ENCODE results near the gene PURA. TPM values are rescaled to one million over a fixed set of nuclear protein-coding genes. Genes with fewer than 3 reads are reported as not detected.

Gene PURA
- total RNA-seq, 2 experiments from 2014 or later = 8.2 to 9.2 TPM

DNA sequence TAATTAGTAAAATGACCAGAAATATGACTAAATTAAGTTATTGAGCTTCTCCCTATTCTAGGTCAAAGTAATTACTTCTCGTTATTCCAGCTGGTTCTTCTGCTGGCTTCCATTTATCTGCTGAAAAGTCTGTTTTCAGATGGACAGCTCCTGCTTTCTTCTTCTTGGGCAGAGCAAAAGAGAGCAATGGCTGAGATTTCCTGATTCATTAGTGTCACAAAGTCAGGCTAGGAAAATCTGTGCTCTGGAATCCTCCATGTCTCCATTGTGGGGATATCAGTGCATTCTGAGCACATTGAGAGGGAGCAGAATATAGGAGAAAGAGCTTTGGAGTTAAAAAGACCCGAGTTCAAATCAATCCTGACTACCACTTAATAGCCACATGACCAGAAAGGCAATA is 37.1 kb upstream of the PURA start:
- Mint-ChIP-seq H3K27ac (no peak overlapping the region), H3K9me3 (no peaks in the 10 kb centered on the region), H3K4me1 (ENCODE audit: low read depth) (no peaks in the 10 kb centered on the region), H3K36me3 (ENCODE audit: low read depth) (no peaks in the 10 kb centered on the region), H3K27me3 (peaks cover 18% of the 10 kb centered on the region), H3K4me3 (no peak overlapping the region)
- ChIA-PET CTCF (interaction anchor here (2.0 to 5.7 kb wide), 3 partner anchors 29 to 79 kb away, joined by 6 to 96 read pairs (median 7); no protein-coding TSS in a partner anchor), POLR2A (no interaction called here)
- intact Hi-C loops (cut with micrococcal nuclease) = no loop called here
- ATAC-seq (no peak), DNase-seq (no peak)
- TF ChIP-seq, protein P1, sequence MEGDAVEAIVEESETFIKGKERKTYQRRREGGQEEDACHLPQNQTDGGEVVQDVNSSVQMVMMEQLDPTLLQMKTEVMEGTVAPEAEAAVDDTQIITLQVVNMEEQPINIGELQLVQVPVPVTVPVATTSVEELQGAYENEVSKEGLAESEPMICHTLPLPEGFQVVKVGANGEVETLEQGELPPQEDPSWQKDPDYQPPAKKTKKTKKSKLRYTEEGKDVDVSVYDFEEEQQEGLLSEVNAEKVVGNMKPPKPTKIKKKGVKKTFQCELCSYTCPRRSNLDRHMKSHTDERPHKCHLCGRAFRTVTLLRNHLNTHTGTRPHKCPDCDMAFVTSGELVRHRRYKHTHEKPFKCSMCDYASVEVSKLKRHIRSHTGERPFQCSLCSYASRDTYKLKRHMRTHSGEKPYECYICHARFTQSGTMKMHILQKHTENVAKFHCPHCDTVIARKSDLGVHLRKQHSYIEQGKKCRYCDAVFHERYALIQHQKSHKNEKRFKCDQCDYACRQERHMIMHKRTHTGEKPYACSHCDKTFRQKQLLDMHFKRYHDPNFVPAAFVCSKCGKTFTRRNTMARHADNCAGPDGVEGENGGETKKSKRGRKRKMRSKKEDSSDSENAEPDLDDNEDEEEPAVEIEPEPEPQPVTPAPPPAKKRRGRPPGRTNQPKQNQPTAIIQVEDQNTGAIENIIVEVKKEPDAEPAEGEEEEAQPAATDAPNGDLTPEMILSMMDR (IDR thresholded peaks at IDR 0.05) = no peak

DNA sequence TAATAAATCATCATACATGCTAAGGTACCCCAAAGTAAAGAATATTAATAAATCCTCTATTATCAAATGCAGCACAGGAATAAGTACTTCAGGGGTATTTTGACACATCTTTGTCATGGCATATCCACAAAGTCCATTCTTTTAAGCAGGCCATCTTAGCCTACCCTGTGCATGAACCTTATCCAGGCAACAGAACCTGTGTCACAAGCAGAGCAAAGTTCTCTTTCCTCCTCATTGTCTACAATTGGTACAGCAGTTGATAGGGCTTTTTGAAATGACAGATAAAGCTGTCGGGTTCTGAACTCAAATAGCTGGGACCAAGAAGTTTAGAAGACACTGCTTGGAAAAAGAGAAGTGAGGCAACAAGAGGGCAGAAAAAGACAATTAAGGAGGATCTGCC is 30.8 kb upstream of the PURA start:
- DNase-seq = no peak
- H3K4me3 Mint-ChIP-seq = no peak overlapping the region
- intact Hi-C loops (cut with micrococcal nuclease) = no loop called here
- H3K27me3 Mint-ChIP-seq = peaks cover 16% of the 10 kb centered on the region
- peaks cover 2% of the 10 kb centered on the region for H3K4me1 Mint-ChIP-seq (ENCODE audit: low read depth)
- TF ChIP-seq, protein P1 (IDR thresholded peaks at IDR 0.05) = no peak
- CTCF ChIA-PET = interaction anchor here (1.0 to 3.3 kb wide), 3 partner anchors 10 to 62 kb away, joined by 3 to 16 read pairs (median 4); no protein-coding TSS in a partner anchor
- no peak overlapping the region for H3K27ac Mint-ChIP-seq
- no peaks in the 10 kb centered on the region for H3K36me3 Mint-ChIP-seq (ENCODE audit: low read depth)
- no peak for ATAC-seq
- no peaks in the 10 kb centered on the region for H3K9me3 Mint-ChIP-seq
- POLR2A ChIA-PET = no interaction called here

DNA sequence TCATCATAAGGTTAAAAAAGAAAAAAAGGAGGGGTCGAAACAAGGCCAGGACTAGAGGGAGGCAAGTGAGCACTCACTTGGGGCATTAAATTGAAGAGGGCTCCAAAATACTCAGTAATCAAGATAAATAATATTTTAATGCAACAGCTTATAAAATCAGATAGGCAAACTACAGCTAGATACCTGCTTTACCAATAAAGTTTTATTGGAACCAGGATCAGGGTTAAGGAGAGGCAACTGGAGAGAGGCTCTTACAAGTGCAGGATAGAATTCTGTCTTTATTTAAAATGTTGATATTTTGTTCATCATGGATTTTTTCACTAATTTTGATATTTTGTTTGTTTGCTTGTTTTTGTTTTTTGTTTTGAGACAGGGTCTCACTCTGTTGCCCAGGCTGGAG is 30.3 kb upstream of the PURA start:
- CTCF ChIA-PET = interaction anchor here (1.0 to 3.3 kb wide), 3 partner anchors 11 to 62 kb away, joined by 3 to 16 read pairs (median 4); no protein-coding TSS in a partner anchor
- Mint-ChIP-seq H3K36me3 (ENCODE audit: low read depth) (no peaks in the 10 kb centered on the region), H3K27me3 (peaks cover 16% of the 10 kb centered on the region)

GRCh38 chr5:140084541-140084940 is 29.4 kb upstream of the PURA start:
- H3K4me1 Mint-ChIP-seq (ENCODE audit: low read depth) = peaks cover 2% of the 10 kb centered on the region
- TF ChIP-seq, protein P1 (IDR thresholded peaks at IDR 0.05) = no peak
- CTCF ChIA-PET = interaction anchor here (0.9 to 3.3 kb wide), 4 partner anchors 12 to 72 kb away, joined by 3 to 16 read pairs (median 3); no protein-coding TSS in a partner anchor
- ATAC-seq (no peak), DNase-seq (no peak)
- intact Hi-C loops (cut with micrococcal nuclease) = no loop called here
- POLR2A ChIA-PET = no interaction called here
- H3K9me3 Mint-ChIP-seq = peaks cover 4% of the 10 kb centered on the region
- H3K4me3 Mint-ChIP-seq = no peak overlapping the region
- H3K27me3 Mint-ChIP-seq = peaks cover 16% of the 10 kb centered on the region
- no peaks in the 10 kb centered on the region for H3K36me3 Mint-ChIP-seq (ENCODE audit: low read depth)
- H3K27ac Mint-ChIP-seq = no peak overlapping the region

More for the DNA sequence above, 30.3 kb upstream of the PURA start:
- no peak overlapping the region for H3K4me3 Mint-ChIP-seq
- no peak for ATAC-seq
- intact Hi-C loops (cut with micrococcal nuclease) = no loop called here
- TF ChIP-seq, protein P1 (IDR thresholded peaks at IDR 0.05) = no peak
- H3K4me1 Mint-ChIP-seq (ENCODE audit: low read depth) = peaks cover 2% of the 10 kb centered on the region
- no peaks in the 10 kb centered on the region for H3K9me3 Mint-ChIP-seq
- no peak for DNase-seq
- H3K27ac Mint-ChIP-seq = no peak overlapping the region
- POLR2A ChIA-PET = no interaction called here

- peaks cover 7% of the 10 kb centered on the region for H3K27me3 Mint-ChIP-seq
- DNase-seq (no peak), ATAC-seq (no peak)
- H3K4me3 Mint-ChIP-seq = no peak overlapping the region
- H3K9me3 Mint-ChIP-seq = peaks cover 18% of the 10 kb centered on the region
- H3K36me3 Mint-ChIP-seq (ENCODE audit: low read depth) = no peaks in the 10 kb centered on the region
- ChIA-PET POLR2A (no interaction called here), CTCF (no interaction called here)
- H3K4me1 Mint-ChIP-seq (ENCODE audit: low read depth) = peaks cover 1% of the 10 kb centered on the region
- TF ChIP-seq, protein P1 (IDR thresholded peaks at IDR 0.05) = no peak
- intact Hi-C loops (cut with micrococcal nuclease) = no loop called here
- H3K27ac Mint-ChIP-seq = no peak overlapping the region
Measured at GRCh38 chr5:140090251-140090650, 23.7 kb upstream of the PURA start.
